KMS-11 (cell line): ENCODE data around the gene NBPF6.
"Not testable (repeated sequence)": the region's sequence is repeated elsewhere in the genome, so short reads cannot be mapped to it uniquely, and the experiment has no call there.

Experiments
- H2AFZ ChIP-seq: fragments of 200-600 bp; sonication (generic); 2 replicates; pipeline ENCODE4 v1.6.1; 2016; ENCODE audit warnings: antibody characterized with exemption, mixed run types, low read depth
- H3K27ac ChIP-seq: fragments of 200-600 bp; sonication (generic); 2 replicates; pipeline ENCODE4 v1.6.1; 2016; ENCODE audit warnings: mild to moderate bottlenecking, mixed run types
- H3K27me3 ChIP-seq: fragments of 200-600 bp; sonication (generic); 2 replicates; pipeline ENCODE4 v1.6.1; 2017; ENCODE audit warnings: mild to moderate bottlenecking, low read depth, mixed run types, moderate library complexity; ENCODE audit not compliant: insufficient read depth
- H3K36me3 ChIP-seq: fragments of 200-600 bp; sonication (generic); 2 replicates; pipeline ENCODE4 v1.6.1; 2017; ENCODE audit warnings: mild to moderate bottlenecking, mixed run types; ENCODE audit not compliant: insufficient read depth
- H3K4me1 ChIP-seq: fragments of 200-600 bp; sonication (generic); 2 replicates; pipeline ENCODE4 v1.6.1; 2016; ENCODE audit warnings: mild to moderate bottlenecking, low read depth, mixed run types; ENCODE audit not compliant: poor library complexity, severe bottlenecking
- H3K4me2 ChIP-seq: fragments of 200-600 bp; sonication (generic); 2 replicates; pipeline ENCODE4 v1.7.0; 2016; ENCODE audit warnings: mild to moderate bottlenecking, mixed run types
- H3K4me3 ChIP-seq: fragments of 200-600 bp; sonication (generic); IDR thresholded peaks from 2 replicates; pipeline ENCODE4 v1.6.1; 2017; ENCODE audit warnings: low read depth, low read length, mixed read lengths; ENCODE audit not compliant: insufficient read depth
- H3K79me2 ChIP-seq: fragments of 200-600 bp; sonication (generic); 2 replicates; pipeline ENCODE4 v1.6.1; 2016; ENCODE audit warnings: low read depth, mixed run types; ENCODE audit not compliant: insufficient read depth
- H3K9ac ChIP-seq: fragments of 200-600 bp; sonication (generic); 2 replicates; pipeline ENCODE4 v1.6.1; 2016; ENCODE audit warnings: mild to moderate bottlenecking, mixed run types
- H4K20me1 ChIP-seq: fragments of 200-600 bp; sonication (generic); 2 replicates; pipeline ENCODE4 v1.6.1; 2016; ENCODE audit warnings: mild to moderate bottlenecking, mixed run types; ENCODE audit not compliant: insufficient read depth
- CTCF ChIP-seq: fragments of 200-600 bp; sonication (generic); conservative IDR thresholded peaks from 2 replicates; pipeline ENCODE4 v1.6.1; 2017; ENCODE audit warnings: low read depth, mild to moderate bottlenecking, antibody characterized with exemption, low read length, moderate library complexity, mixed read lengths

Gene NBPF6

GRCh38 chr1:108482708-108483107 is 32.6 kb downstream of the NBPF6 start:
- Histone ChIP-seq H2AFZ (no peak overlapping the region), H3K27ac (no peak overlapping the region), H3K79me2 (no peaks in the 10 kb centered on the region), H3K4me2 (no peak overlapping the region), H3K4me3 (no peak overlapping the region), H3K4me1 (no peaks in the 10 kb centered on the region), H3K9ac (no peak overlapping the region), H3K36me3 (no peaks in the 10 kb centered on the region), H3K27me3 (no peaks in the 10 kb centered on the region), H4K20me1 (no peaks in the 10 kb centered on the region)
- TF ChIP-seq CTCF = no peak

GRCh38 chr1:108485990-108486389 is 35.8 kb downstream of the NBPF6 start:
- not testable (repeated sequence) for H3K4me3 ChIP-seq, H3K9ac ChIP-seq

DNA sequence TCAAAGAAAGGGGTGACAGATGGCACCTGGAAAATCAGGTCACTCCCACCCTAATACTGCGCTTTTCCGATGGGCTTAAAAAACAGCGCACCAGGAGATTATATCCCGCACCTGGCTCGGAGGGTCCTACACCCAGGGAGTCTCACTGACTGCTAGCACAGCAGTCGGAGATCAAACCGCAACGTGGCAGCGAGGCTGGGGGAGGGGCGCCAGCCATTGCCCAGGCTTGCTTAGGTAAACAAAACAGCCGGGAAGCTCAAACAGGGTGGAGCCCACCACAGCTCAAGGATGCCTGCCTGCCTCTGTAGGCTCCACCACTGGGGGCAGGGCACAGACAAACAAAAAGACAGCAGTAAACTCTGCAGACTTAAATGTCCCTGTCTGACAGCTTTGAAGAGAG is 36.6 kb downstream of the NBPF6 start:
- H4K20me1 ChIP-seq, H3K36me3 ChIP-seq, H3K4me3 ChIP-seq, H3K4me1 ChIP-seq, H3K4me2 ChIP-seq, H3K79me2 ChIP-seq, H3K27ac ChIP-seq, H3K27me3 ChIP-seq, H2AFZ ChIP-seq, H3K9ac ChIP-seq: not testable (repeated sequence)

More at GRCh38 chr1:108485990-108486389, 35.8 kb downstream of the NBPF6 start:
- not testable (repeated sequence) for H3K79me2 ChIP-seq, H3K36me3 ChIP-seq, H3K27me3 ChIP-seq, H3K4me2 ChIP-seq, H3K4me1 ChIP-seq, H3K27ac ChIP-seq, H2AFZ ChIP-seq, H4K20me1 ChIP-seq

GRCh38 chr1:108495008-108495407 is 44.9 kb downstream of the NBPF6 start:
- H3K79me2 ChIP-seq, H3K4me3 ChIP-seq, H3K4me1 ChIP-seq, H3K9ac ChIP-seq, H3K27ac ChIP-seq, H2AFZ ChIP-seq, H3K27me3 ChIP-seq, H3K4me2 ChIP-seq, H3K36me3 ChIP-seq, H4K20me1 ChIP-seq: not testable (repeated sequence)

GRCh38 chr1:108496856-108497255 is 46.7 kb downstream of the NBPF6 start:
- not testable (repeated sequence) for H3K4me1 ChIP-seq, H3K27me3 ChIP-seq, H4K20me1 ChIP-seq, H3K36me3 ChIP-seq, H3K27ac ChIP-seq, H3K4me2 ChIP-seq, H2AFZ ChIP-seq, H3K79me2 ChIP-seq, H3K4me3 ChIP-seq, H3K9ac ChIP-seq

DNA sequence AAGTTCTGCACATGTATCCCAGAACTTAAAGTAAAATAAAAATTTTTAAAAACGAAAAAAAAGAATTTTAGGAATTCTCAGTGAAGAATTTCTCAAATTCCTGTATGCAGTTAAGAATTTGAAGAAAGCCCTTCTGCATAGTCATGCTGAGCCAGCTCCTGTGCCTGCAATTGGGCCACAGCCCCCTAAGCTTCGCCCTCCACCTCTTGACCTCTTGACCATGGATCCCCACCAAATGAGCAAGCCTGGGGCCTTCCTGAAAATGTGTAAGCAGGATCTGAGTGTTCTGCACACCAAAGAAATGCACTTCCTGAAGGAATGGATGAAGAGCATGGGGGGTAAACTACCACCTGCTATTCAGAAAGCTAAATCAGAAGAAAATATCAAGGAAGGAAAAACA is 52.0 kb downstream of the NBPF6 start:
- H3K27ac ChIP-seq = no peak overlapping the region
- no peak for TF ChIP-seq CTCF
- no peak overlapping the region for H3K9ac ChIP-seq
- no peaks in the 10 kb centered on the region for H3K36me3 ChIP-seq
- H3K4me1 ChIP-seq = no peaks in the 10 kb centered on the region
- no peak overlapping the region for H3K4me3 ChIP-seq
- no peak overlapping the region for H2AFZ ChIP-seq
- H3K4me2 ChIP-seq = no peak overlapping the region
- H4K20me1 ChIP-seq = no peaks in the 10 kb centered on the region
- no peaks in the 10 kb centered on the region for H3K27me3 ChIP-seq
- no peaks in the 10 kb centered on the region for H3K79me2 ChIP-seq
